ENCODE measurements around the gene LUZP1.

Gene LUZP1

GRCh38 chr1:23116921-23117699 is 51.5 kb downstream of the LUZP1 start:
- no peak for DNase-seq (ENCODE audit: low read depth)

GRCh38 chr1:23116216-23116836 is 52.3 kb downstream of the LUZP1 start:
- no peak for DNase-seq (ENCODE audit: low read depth)

- no peak for DNase-seq (ENCODE audit: low read depth)
These were observed 54.1 kb downstream of the LUZP1 start for GRCh38 chr1:23114424-23115079.

GRCh38 chr1:23111600-23112535 is 56.8 kb downstream of the LUZP1 start:
- no peak for DNase-seq (ENCODE audit: low read depth)

- no peak for DNase-seq (ENCODE audit: low read depth)
These were observed 58.3 kb downstream of the LUZP1 start for GRCh38 chr1:23110391-23110790.

- no peak for DNase-seq (ENCODE audit: low read depth)
These were observed 59.6 kb downstream of the LUZP1 start for GRCh38 chr1:23108918-23109533.

GRCh38 chr1:23103001-23103889 is 65.4 kb downstream of the LUZP1 start:
- peak; percentile 75 for DNase-seq (ENCODE audit: low read depth)

- peak; percentile 84 for DNase-seq (ENCODE audit: low read depth)
These were observed 66.4 kb downstream of the LUZP1 start for GRCh38 chr1:23102289-23102688.

- DNase-seq (ENCODE audit: low read depth), result peak; percentile 65
These were observed 66.8 kb downstream of the LUZP1 start for GRCh38 chr1:23101887-23102286.

- peak; percentile 53 for DNase-seq (ENCODE audit: low read depth)
These were observed 67.4 kb downstream of the LUZP1 start for GRCh38 chr1:23101101-23101827.

- DNase-seq (ENCODE audit: low read depth), result peak; percentile 95
These were observed 68.4 kb downstream of the LUZP1 start for GRCh38 chr1:23100074-23100748.

- DNase-seq (ENCODE audit: low read depth), result peak; percentile 18
These were observed 69.5 kb downstream of the LUZP1 start for GRCh38 chr1:23099171-23099536.

- DNase-seq (ENCODE audit: low read depth), result peak; percentile 81
These were observed 70.0 kb downstream of the LUZP1 start for GRCh38 chr1:23098463-23099170.

- DNase-seq (ENCODE audit: low read depth), result no peak
These were observed 71.3 kb downstream of the LUZP1 start for GRCh38 chr1:23097316-23097715.

- no peak for DNase-seq (ENCODE audit: low read depth)
These were observed 76.2 kb downstream of the LUZP1 start for GRCh38 chr1:23092447-23092846.

- no peak for DNase-seq (ENCODE audit: low read depth)
These were observed 77.1 kb downstream of the LUZP1 start for GRCh38 chr1:23091545-23091944.

GRCh38 chr1:23090056-23090455 is 78.6 kb downstream of the LUZP1 start:
- DNase-seq (ENCODE audit: low read depth), result no peak

- DNase-seq (ENCODE audit: low read depth), result no peak
These were observed 80.6 kb downstream of the LUZP1 start for GRCh38 chr1:23088027-23088426.

- DNase-seq (ENCODE audit: low read depth), result no peak
These were observed 83.0 kb downstream of the LUZP1 start for GRCh38 chr1:23085696-23086095.
